GM23338 (cell line): Measurements from ENCODE around the gene PALM. TPM values are rescaled to one million over a fixed set of nuclear protein-coding genes. Genes with fewer than 3 reads are reported as not detected.

Source experiments
- ATAC-seq: fragments of 200-7000 bp; cut with Tn5 transposase; 3 replicates; pipeline ENCODE4 v1.9.1; 2020
- DNase-seq: peaks from one replicate; pipeline ENCODE4 v3.0.0-alpha.2; 2015; ENCODE audit warnings: low spot score
- H2AFZ ChIP-seq: fragments of 200-600 bp; sonication (generic); 2 replicates; pipeline ENCODE4 v1.8.0; 2016; ENCODE audit warnings: antibody characterized with exemption, mild to moderate bottlenecking, moderate library complexity
- H3F3A ChIP-seq: fragments of 200-600 bp; sonication (generic); replicated peaks from 2 replicates; pipeline ENCODE4 v1.8.0; 2017; ENCODE audit warnings: antibody characterized with exemption, mixed run types, low read depth
- H3K27ac ChIP-seq: fragments of 200-600 bp; sonication (generic); 2 replicates; pipeline ENCODE4 v1.6.1; 2016; ENCODE audit warnings: low read depth
- H3K27me3 ChIP-seq: fragments of 200-600 bp; sonication (generic); 2 replicates; pipeline ENCODE4 v1.8.0; 2016; ENCODE audit warnings: mild to moderate bottlenecking, mixed run types, moderate library complexity; ENCODE audit not compliant: insufficient read depth
- H3K36me3 ChIP-seq: fragments of 200-600 bp; sonication (generic); 2 replicates; pipeline ENCODE4 v1.8.0; 2016; ENCODE audit warnings: mild to moderate bottlenecking; ENCODE audit not compliant: insufficient read depth
- H3K4me1 ChIP-seq: fragments of 200-600 bp; sonication (generic); 2 replicates; pipeline ENCODE4 v1.8.0; 2016; ENCODE audit warnings: mild to moderate bottlenecking, moderate library complexity; ENCODE audit not compliant: insufficient read depth
- H3K4me2 ChIP-seq: fragments of 200-600 bp; sonication (generic); 2 replicates; pipeline ENCODE4 v1.7.1; 2017; ENCODE audit warnings: mixed run types
- H3K4me3 ChIP-seq: fragments of 200-600 bp; sonication (generic); 2 replicates; pipeline ENCODE4 v1.6.1; 2016; ENCODE audit warnings: mixed run types
- H3K79me2 ChIP-seq: fragments of 200-600 bp; sonication (generic); replicated peaks from 2 replicates; pipeline ENCODE4 v1.8.0; 2017; ENCODE audit warnings: mild to moderate bottlenecking; ENCODE audit not compliant: insufficient read depth
- H3K9me2 ChIP-seq: fragments of 200-600 bp; sonication (generic); 2 replicates; pipeline ENCODE4 v1.8.0; 2017; ENCODE audit not compliant: insufficient read depth
- H4K20me1 ChIP-seq: fragments of 200-600 bp; sonication (generic); replicated peaks from 2 replicates; pipeline ENCODE4 v1.8.0; 2017; ENCODE audit warnings: mild to moderate bottlenecking; ENCODE audit not compliant: insufficient read depth
- H3K27ac Mint-ChIP-seq: 2 replicates; pipeline ENCODE4 v1.8.0; 2020; ENCODE audit warnings: inconsistent platforms, mild to moderate bottlenecking, moderate library complexity, mixed read lengths
- H3K27me3 Mint-ChIP-seq: 3 replicates; pipeline ENCODE4 v1.8.0; 2022; ENCODE audit warnings: low read depth, mild to moderate bottlenecking, moderate library complexity, mixed read lengths, inconsistent platforms; ENCODE audit not compliant: insufficient read depth, poor library complexity
- H3K36me3 Mint-ChIP-seq: 3 replicates; pipeline ENCODE4 v1.8.0; 2021; ENCODE audit warnings: low read depth, mild to moderate bottlenecking, inconsistent platforms, moderate library complexity, mixed read lengths
- H3K4me1 Mint-ChIP-seq: 3 replicates; pipeline ENCODE4 v1.8.0; 2020; ENCODE audit warnings: mild to moderate bottlenecking, inconsistent platforms, mixed read lengths
- H3K4me3 Mint-ChIP-seq: 3 replicates; pipeline ENCODE4 v1.8.0; 2021; ENCODE audit warnings: moderate library complexity, mild to moderate bottlenecking, inconsistent platforms, mixed read lengths
- H3K9me3 Mint-ChIP-seq: 3 replicates; pipeline ENCODE4 v1.8.0; 2020; ENCODE audit warnings: moderate library complexity, mild to moderate bottlenecking, inconsistent platforms, mixed read lengths
- CREB1 ChIP-seq: fragments of 250-450 bp; sonication (Bioruptor Pico); IDR thresholded peaks from 2 replicates; pipeline ENCODE4 v1.5.0; 2020; ENCODE audit warnings: low read depth, mild to moderate bottlenecking, moderate library complexity
- EZH2 ChIP-seq: fragments of 200-600 bp; sonication (generic); IDR thresholded peaks from one replicate; pipeline ENCODE4 v1.8.0; 2017; ENCODE audit warnings: antibody characterized with exemption, mild to moderate bottlenecking, low read depth; ENCODE audit not compliant: unreplicated experiment
- EZH2phosphoT487 ChIP-seq: fragments of 200-600 bp; sonication (generic); IDR thresholded peaks from one replicate; pipeline ENCODE4 v1.8.1; 2018; ENCODE audit warnings: antibody characterized with exemption; ENCODE audit not compliant: unreplicated experiment
- JUNB ChIP-seq: IDR thresholded peaks from one replicate; pipeline ENCODE4 v1.6.1; 2016; ENCODE audit warnings: antibody characterized with exemption; ENCODE audit not compliant: unreplicated experiment
- NANOG ChIP-seq: IDR thresholded peaks from 2 replicates; pipeline ENCODE4 v1.6.1; 2016; ENCODE audit warnings: antibody characterized with exemption, borderline replicate concordance
- POLR2AphosphoS5 ChIP-seq: IDR thresholded peaks from 2 replicates; pipeline ENCODE4 v1.6.1; 2016; ENCODE audit warnings: antibody characterized with exemption, low read depth
- STAT1 ChIP-seq: IDR thresholded peaks from one replicate; pipeline ENCODE4 v1.6.1; 2016; ENCODE audit warnings: antibody characterized with exemption; ENCODE audit not compliant: unreplicated experiment
- ZNF114 ChIP-seq: fragments of 250-450 bp; sonication (Bioruptor Pico); IDR thresholded peaks from 2 replicates; pipeline ENCODE4 v1.5.0; 2020; ENCODE audit warnings: mild to moderate bottlenecking, moderate library complexity
- ZNF331 ChIP-seq: fragments of 250-450 bp; sonication (Bioruptor Pico); IDR thresholded peaks from 2 replicates; pipeline ENCODE4 v1.5.0; 2020; ENCODE audit warnings: low read depth, mild to moderate bottlenecking, moderate library complexity
- polyA plus RNA-seq: library from polyadenylated mRNA; unstranded; fragments of >200 nt; fragmentation: Nextera tagmentation; extraction: Ambion mirVana; gene quantifications from 2 replicates; pipeline ENCODE4 v1.2.1, GENCODE V29; 2016
- total RNA-seq: library from RNA; depleted of rRNA; stranded (reverse); fragments of >200 nt; shearing (Covaris generic); gene quantifications from 2 replicates; pipeline ENCODE4 v1.2.3, GENCODE V29; 2014
- TF ChIP-seq, protein P1 (sequence below): IDR thresholded peaks from 2 replicates; pipeline ENCODE4 v1.6.1; 2016; ENCODE audit warnings: antibody characterized with exemption
- TF ChIP-seq, protein P2 (sequence below): fragments of 250-450 bp; sonication (Bioruptor Pico); IDR thresholded peaks from 2 replicates; pipeline ENCODE4 v1.5.0; 2020; ENCODE audit warnings: mild to moderate bottlenecking, moderate library complexity
- TF ChIP-seq, protein P3 (sequence below): IDR thresholded peaks from one replicate; pipeline ENCODE4 v1.6.1; 2018; ENCODE audit warnings: antibody characterized with exemption; ENCODE audit not compliant: unreplicated experiment
- TF ChIP-seq, protein P4 (sequence below), 2 experiments: fragments of 200-600 bp in 1 of 2; sonication (generic) in 1 of 2; conservative IDR thresholded peaks; 2 replicates each; pipeline versions ENCODE4 v1.5.1 to v1.6.1; 2016 to 2017; ENCODE audit warnings: antibody characterized with exemption in 2 of 2, low read depth in 2 of 2, mild to moderate bottlenecking in 2 of 2, moderate library complexity in 1 of 2

PALM gene
- total and polyA plus RNA-seq, 2 experiments from 2014 or later, result 3.8 to 26.1 TPM

DNA sequence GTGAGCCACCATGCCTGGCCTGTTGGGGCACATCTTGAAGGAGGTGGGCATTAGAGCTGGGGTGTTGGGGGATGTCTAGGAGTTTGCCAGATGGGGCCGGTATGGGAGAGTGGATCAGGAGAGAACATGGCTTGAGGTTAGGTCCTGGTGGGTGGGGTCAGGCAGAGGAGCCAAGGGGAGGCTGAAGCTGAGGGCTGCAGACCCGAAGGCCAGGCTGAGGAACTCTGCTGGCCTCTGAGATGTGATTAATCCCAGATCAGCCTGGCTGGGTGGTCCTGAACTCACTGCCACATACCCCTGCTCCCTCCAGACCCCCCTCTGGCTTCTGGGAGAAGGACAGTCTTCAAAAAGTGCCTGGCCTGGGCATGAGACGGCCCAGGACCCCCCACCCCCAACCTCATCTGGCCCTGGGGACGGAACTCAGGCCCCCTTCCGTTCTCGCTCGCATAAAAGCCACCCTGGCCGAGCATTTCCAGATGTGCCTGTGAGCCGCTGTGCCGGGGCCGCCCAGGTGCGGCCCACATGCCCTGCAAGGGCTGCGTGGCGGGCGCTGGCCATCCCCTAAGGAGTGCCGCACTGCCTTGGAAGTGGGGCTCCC lies 29.8 kb upstream of the PALM start:
- Histone ChIP-seq H3K27me3 (peaks cover 16% of the 10 kb centered on the region), H3K4me2 (peak overlapping the region; percentile 82), H3K9me2 (no peaks in the 10 kb centered on the region), H3K4me3 (peak overlapping the region; percentile 75), H2AFZ (no peak overlapping the region), H3F3A (peaks cover 8% of the 10 kb centered on the region; the same call in 1 of the 2 replicates), H4K20me1 (no peaks in the 10 kb centered on the region), H3K79me2 (no peaks in the 10 kb centered on the region), H3K36me3 (no peaks in the 10 kb centered on the region), H3K27ac (no peak overlapping the region), H3K4me1 (0 out of 2 replicates have a peak, but pooled peaks cover 3% of the 10 kb centered on the region)
- Mint-ChIP-seq H3K27me3 (peaks cover 26% of the 10 kb centered on the region), H3K36me3 (no peaks in the 10 kb centered on the region), H3K4me3 (peak overlapping the region; percentile 69), H3K27ac (no peak overlapping the region), H3K9me3 (no peaks in the 10 kb centered on the region), H3K4me1 (no peaks in the 10 kb centered on the region; the same call in 2 of the 3 replicates)
- ATAC-seq, result no peak
- no peak for DNase-seq
- TF ChIP-seq, protein P1, sequence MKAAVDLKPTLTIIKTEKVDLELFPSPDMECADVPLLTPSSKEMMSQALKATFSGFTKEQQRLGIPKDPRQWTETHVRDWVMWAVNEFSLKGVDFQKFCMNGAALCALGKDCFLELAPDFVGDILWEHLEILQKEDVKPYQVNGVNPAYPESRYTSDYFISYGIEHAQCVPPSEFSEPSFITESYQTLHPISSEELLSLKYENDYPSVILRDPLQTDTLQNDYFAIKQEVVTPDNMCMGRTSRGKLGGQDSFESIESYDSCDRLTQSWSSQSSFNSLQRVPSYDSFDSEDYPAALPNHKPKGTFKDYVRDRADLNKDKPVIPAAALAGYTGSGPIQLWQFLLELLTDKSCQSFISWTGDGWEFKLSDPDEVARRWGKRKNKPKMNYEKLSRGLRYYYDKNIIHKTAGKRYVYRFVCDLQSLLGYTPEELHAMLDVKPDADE, result no peak
- TF ChIP-seq EZH2phosphoT487 (no peak), CREB1 (CRISPR knock-in tag) (no peak), POLR2AphosphoS5 (no peak), JUNB (no peak), ZNF331 (CRISPR knock-in tag) (no peak), STAT1 (no peak), NANOG (no peak), EZH2 (no peak), ZNF114 (CRISPR knock-in tag) (no peak)
- TF ChIP-seq, protein P2, sequence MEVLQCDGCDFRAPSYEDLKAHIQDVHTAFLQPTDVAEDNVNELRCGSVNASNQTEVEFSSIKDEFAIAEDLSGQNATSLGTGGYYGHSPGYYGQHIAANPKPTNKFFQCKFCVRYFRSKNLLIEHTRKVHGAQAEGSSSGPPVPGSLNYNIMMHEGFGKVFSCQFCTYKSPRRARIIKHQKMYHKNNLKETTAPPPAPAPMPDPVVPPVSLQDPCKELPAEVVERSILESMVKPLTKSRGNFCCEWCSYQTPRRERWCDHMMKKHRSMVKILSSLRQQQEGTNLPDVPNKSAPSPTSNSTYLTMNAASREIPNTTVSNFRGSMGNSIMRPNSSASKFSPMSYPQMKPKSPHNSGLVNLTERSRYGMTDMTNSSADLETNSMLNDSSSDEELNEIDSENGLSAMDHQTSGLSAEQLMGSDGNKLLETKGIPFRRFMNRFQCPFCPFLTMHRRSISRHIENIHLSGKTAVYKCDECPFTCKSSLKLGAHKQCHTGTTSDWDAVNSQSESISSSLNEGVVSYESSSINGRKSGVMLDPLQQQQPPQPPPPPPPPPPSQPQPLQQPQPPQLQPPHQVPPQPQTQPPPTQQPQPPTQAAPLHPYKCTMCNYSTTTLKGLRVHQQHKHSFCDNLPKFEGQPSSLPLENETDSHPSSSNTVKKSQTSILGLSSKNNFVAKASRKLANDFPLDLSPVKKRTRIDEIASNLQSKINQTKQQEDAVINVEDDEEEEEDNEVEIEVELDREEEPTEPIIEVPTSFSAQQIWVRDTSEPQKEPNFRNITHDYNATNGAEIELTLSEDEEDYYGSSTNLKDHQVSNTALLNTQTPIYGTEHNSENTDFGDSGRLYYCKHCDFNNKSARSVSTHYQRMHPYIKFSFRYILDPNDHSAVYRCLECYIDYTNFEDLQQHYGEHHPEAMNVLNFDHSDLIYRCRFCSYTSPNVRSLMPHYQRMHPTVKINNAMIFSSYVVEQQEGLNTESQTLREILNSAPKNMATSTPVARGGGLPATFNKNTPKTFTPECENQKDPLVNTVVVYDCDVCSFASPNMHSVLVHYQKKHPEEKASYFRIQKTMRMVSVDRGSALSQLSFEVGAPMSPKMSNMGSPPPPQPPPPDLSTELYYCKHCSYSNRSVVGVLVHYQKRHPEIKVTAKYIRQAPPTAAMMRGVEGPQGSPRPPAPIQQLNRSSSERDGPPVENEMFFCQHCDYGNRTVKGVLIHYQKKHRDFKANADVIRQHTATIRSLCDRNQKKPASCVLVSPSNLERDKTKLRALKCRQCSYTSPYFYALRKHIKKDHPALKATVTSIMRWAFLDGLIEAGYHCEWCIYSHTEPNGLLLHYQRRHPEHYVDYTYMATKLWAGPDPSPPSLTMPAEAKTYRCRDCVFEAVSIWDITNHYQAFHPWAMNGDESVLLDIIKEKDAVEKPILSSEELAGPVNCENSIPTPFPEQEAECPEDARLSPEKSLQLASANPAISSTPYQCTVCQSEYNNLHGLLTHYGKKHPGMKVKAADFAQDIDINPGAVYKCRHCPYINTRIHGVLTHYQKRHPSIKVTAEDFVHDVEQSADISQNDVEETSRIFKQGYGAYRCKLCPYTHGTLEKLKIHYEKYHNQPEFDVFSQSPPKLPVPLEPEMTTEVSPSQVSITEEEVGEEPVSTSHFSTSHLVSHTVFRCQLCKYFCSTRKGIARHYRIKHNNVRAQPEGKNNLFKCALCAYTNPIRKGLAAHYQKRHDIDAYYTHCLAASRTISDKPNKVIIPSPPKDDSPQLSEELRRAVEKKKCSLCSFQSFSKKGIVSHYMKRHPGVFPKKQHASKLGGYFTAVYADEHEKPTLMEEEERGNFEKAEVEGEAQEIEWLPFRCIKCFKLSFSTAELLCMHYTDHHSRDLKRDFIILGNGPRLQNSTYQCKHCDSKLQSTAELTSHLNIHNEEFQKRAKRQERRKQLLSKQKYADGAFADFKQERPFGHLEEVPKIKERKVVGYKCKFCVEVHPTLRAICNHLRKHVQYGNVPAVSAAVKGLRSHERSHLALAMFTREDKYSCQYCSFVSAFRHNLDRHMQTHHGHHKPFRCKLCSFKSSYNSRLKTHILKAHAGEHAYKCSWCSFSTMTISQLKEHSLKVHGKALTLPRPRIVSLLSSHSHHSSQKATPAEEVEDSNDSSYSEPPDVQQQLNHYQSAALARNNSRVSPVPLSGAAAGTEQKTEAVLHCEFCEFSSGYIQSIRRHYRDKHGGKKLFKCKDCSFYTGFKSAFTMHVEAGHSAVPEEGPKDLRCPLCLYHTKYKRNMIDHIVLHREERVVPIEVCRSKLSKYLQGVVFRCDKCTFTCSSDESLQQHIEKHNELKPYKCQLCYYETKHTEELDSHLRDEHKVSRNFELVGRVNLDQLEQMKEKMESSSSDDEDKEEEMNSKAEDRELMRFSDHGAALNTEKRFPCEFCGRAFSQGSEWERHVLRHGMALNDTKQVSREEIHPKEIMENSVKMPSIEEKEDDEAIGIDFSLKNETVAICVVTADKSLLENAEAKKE, result no peak
- TF ChIP-seq, protein P3, sequence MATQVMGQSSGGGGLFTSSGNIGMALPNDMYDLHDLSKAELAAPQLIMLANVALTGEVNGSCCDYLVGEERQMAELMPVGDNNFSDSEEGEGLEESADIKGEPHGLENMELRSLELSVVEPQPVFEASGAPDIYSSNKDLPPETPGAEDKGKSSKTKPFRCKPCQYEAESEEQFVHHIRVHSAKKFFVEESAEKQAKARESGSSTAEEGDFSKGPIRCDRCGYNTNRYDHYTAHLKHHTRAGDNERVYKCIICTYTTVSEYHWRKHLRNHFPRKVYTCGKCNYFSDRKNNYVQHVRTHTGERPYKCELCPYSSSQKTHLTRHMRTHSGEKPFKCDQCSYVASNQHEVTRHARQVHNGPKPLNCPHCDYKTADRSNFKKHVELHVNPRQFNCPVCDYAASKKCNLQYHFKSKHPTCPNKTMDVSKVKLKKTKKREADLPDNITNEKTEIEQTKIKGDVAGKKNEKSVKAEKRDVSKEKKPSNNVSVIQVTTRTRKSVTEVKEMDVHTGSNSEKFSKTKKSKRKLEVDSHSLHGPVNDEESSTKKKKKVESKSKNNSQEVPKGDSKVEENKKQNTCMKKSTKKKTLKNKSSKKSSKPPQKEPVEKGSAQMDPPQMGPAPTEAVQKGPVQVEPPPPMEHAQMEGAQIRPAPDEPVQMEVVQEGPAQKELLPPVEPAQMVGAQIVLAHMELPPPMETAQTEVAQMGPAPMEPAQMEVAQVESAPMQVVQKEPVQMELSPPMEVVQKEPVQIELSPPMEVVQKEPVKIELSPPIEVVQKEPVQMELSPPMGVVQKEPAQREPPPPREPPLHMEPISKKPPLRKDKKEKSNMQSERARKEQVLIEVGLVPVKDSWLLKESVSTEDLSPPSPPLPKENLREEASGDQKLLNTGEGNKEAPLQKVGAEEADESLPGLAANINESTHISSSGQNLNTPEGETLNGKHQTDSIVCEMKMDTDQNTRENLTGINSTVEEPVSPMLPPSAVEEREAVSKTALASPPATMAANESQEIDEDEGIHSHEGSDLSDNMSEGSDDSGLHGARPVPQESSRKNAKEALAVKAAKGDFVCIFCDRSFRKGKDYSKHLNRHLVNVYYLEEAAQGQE, result no peak
- TF ChIP-seq, protein P4, sequence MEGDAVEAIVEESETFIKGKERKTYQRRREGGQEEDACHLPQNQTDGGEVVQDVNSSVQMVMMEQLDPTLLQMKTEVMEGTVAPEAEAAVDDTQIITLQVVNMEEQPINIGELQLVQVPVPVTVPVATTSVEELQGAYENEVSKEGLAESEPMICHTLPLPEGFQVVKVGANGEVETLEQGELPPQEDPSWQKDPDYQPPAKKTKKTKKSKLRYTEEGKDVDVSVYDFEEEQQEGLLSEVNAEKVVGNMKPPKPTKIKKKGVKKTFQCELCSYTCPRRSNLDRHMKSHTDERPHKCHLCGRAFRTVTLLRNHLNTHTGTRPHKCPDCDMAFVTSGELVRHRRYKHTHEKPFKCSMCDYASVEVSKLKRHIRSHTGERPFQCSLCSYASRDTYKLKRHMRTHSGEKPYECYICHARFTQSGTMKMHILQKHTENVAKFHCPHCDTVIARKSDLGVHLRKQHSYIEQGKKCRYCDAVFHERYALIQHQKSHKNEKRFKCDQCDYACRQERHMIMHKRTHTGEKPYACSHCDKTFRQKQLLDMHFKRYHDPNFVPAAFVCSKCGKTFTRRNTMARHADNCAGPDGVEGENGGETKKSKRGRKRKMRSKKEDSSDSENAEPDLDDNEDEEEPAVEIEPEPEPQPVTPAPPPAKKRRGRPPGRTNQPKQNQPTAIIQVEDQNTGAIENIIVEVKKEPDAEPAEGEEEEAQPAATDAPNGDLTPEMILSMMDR (conservative IDR thresholded peaks at IDR 0.05; ENCODE audit: low read depth in 2 of 2), result no peak
